ENCODE measurements around the gene NPPB.

The NPPB gene

DNA sequence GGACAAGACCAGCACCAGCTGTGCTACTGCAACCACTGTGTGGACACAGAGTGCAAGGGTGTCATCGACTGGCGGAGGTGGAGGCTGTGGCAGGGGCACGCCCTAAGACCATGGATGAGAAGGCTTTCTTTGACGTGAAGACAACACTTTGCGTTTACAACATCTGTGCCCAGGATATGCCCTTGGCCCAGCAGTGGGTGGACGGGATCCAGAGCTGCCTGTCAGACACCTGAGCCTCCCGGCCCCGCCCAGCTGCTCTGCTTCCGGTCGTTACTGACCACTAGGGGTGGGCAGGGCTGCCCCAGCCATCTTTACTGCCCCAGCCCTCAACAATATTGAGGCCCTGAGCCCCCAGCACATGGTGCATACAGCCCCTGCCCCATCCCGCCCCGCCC is 21.4 kb upstream of the NPPB start:
- no peak for DNase-seq (ENCODE audit: extremely low read depth, low read depth)
- no peak overlapping the region for H3K4me3 ChIP-seq (replicated peaks; ENCODE audit: low read depth, low read length)
- TF ChIP-seq, protein P1, sequence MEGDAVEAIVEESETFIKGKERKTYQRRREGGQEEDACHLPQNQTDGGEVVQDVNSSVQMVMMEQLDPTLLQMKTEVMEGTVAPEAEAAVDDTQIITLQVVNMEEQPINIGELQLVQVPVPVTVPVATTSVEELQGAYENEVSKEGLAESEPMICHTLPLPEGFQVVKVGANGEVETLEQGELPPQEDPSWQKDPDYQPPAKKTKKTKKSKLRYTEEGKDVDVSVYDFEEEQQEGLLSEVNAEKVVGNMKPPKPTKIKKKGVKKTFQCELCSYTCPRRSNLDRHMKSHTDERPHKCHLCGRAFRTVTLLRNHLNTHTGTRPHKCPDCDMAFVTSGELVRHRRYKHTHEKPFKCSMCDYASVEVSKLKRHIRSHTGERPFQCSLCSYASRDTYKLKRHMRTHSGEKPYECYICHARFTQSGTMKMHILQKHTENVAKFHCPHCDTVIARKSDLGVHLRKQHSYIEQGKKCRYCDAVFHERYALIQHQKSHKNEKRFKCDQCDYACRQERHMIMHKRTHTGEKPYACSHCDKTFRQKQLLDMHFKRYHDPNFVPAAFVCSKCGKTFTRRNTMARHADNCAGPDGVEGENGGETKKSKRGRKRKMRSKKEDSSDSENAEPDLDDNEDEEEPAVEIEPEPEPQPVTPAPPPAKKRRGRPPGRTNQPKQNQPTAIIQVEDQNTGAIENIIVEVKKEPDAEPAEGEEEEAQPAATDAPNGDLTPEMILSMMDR (IDR thresholded peaks at IDR 0.05; ENCODE audit: low read depth, low read length, missing control alignments) = no peak

DNA sequence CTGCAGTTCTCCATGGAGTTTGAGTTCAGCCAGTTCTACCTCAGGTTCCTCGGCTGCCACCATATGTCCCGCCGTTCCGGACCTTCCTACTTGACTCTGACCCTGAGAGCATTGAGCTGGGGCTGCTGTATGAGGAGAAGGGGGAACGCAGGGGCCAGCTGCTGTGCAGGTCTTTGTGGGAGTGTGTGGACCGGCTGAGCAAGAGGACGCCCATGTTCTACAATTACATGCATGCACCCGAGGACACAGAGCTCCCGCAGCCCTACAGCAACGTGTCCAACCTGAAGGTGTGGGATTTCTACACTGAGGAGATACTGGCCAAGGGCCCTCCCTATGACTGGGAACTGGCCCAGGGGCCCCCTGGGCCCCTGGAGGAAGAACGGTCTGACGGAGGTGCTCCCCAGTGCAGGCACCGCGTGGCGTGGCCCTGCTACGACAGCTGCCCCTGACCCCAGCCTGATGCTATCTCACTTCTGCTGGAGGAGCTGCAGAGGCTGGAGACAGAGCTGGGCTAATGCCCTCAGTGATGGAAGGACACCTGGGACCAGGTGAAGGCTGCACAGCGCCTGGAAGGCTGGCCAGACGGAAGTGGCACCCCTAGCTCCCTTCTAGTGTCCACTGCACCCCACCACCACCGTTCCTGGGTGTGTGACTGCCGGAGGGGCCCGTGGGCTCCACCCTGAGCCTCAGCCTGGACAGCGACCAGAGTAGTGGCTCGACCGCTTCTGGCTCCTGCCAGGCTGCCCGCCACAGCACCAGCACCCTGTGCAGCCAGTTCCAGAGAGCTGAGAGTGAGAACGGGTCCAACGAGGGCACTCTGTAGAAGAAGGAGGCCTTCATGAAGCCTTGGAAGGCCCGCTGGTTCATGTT is 20.8 kb upstream of the NPPB start:
- no peak for DNase-seq (ENCODE audit: extremely low read depth, low read depth)
- TF ChIP-seq, protein P1 (IDR thresholded peaks at IDR 0.05; ENCODE audit: low read depth, low read length, missing control alignments) = no peak
- no peak overlapping the region for H3K4me3 ChIP-seq (replicated peaks; ENCODE audit: low read depth, low read length)

GRCh38 chr1:11878891-11879190 is 20.1 kb upstream of the NPPB start:
- TF ChIP-seq, protein P1 (IDR thresholded peaks at IDR 0.05; ENCODE audit: low read depth, low read length, missing control alignments) = no peak
- DNase-seq (ENCODE audit: extremely low read depth, low read depth) = no peak
- no peak overlapping the region for H3K4me3 ChIP-seq (replicated peaks; ENCODE audit: low read depth, low read length)

DNA sequence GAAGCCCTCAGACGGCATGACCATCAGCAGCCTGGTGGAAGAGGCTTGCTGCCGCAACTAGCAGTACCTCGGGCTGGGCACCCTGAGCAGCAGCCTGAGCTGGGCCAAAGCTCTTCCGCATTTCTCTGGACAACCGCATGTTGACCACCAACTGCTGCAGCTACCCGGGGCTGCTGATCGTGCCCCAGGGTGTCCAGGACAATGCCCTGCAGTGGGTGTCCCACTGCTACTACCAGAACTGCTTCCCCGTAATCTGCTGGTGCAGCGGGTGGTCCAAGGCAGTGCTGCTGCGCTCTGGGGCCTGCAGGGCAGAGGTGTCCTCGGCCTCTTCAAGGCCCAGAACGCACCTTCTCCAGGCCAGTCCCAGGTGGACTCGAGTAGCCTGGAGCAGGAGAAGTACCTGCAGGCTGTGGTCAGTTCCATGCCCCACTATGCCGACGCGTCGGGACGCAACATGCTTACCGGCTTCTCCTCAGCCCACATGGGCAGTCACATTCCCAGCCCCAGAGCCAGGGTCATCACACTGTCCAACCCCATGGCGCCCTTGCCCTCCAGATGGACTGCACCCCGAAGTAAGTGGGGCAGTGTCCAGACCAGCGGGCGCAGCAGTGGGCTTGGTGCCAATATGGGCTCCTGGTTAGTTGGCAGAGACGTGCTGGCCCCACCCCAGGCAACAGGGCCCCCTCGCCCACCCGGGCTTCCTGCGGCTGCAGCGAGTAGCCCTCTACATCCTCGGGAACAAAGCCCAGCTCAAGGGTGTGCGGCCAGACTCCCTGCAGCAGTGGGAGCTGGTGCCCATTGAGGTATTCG is 19.5 kb upstream of the NPPB start:
- TF ChIP-seq, protein P1 (IDR thresholded peaks at IDR 0.05; ENCODE audit: low read depth, low read length, missing control alignments) = no peak
- no peak overlapping the region for H3K4me3 ChIP-seq (replicated peaks; ENCODE audit: low read depth, low read length)
- DNase-seq (ENCODE audit: extremely low read depth, low read depth) = no peak

- TF ChIP-seq, protein P1 (IDR thresholded peaks at IDR 0.05; ENCODE audit: low read depth, low read length, missing control alignments) = no peak
- no peak for DNase-seq (ENCODE audit: extremely low read depth, low read depth)
- H3K4me3 ChIP-seq (replicated peaks; ENCODE audit: low read depth, low read length) = no peak overlapping the region
Observed at GRCh38 chr1:11877074-11877473, 18.3 kb upstream of the NPPB start.

- no peak for DNase-seq (ENCODE audit: extremely low read depth, low read depth)
- TF ChIP-seq, protein P1 (IDR thresholded peaks at IDR 0.05; ENCODE audit: low read depth, low read length, missing control alignments) = no peak
- H3K4me3 ChIP-seq (replicated peaks; ENCODE audit: low read depth, low read length) = no peak overlapping the region
Observed at GRCh38 chr1:11875094-11875493, 16.3 kb upstream of the NPPB start.
